GM23338 (cell line): ENCODE data around the gene FBXL17. TPM values are rescaled to one million over a fixed set of nuclear protein-coding genes. Genes with fewer than 3 reads are reported as not detected.

ENCODE experiments used
- ATAC-seq: fragments of 200-7000 bp; cut with Tn5 transposase; 3 replicates; pipeline ENCODE4 v1.9.1; 2020
- DNase-seq: peaks from one replicate; pipeline ENCODE4 v3.0.0-alpha.2; 2015; ENCODE audit warnings: low spot score
- H2AFZ ChIP-seq: fragments of 200-600 bp; sonication (generic); 2 replicates; pipeline ENCODE4 v1.8.0; 2016; ENCODE audit warnings: antibody characterized with exemption, mild to moderate bottlenecking, moderate library complexity
- H3F3A ChIP-seq: fragments of 200-600 bp; sonication (generic); replicated peaks from 2 replicates; pipeline ENCODE4 v1.8.0; 2017; ENCODE audit warnings: antibody characterized with exemption, mixed run types, low read depth
- H3K27ac ChIP-seq: fragments of 200-600 bp; sonication (generic); 2 replicates; pipeline ENCODE4 v1.6.1; 2016; ENCODE audit warnings: low read depth
- H3K27me3 ChIP-seq: fragments of 200-600 bp; sonication (generic); 2 replicates; pipeline ENCODE4 v1.8.0; 2016; ENCODE audit warnings: mild to moderate bottlenecking, mixed run types, moderate library complexity; ENCODE audit not compliant: insufficient read depth
- H3K36me3 ChIP-seq: fragments of 200-600 bp; sonication (generic); 2 replicates; pipeline ENCODE4 v1.8.0; 2016; ENCODE audit warnings: mild to moderate bottlenecking; ENCODE audit not compliant: insufficient read depth
- H3K4me1 ChIP-seq: fragments of 200-600 bp; sonication (generic); 2 replicates; pipeline ENCODE4 v1.8.0; 2016; ENCODE audit warnings: mild to moderate bottlenecking, moderate library complexity; ENCODE audit not compliant: insufficient read depth
- H3K4me2 ChIP-seq: fragments of 200-600 bp; sonication (generic); 2 replicates; pipeline ENCODE4 v1.7.1; 2017; ENCODE audit warnings: mixed run types
- H3K4me3 ChIP-seq: fragments of 200-600 bp; sonication (generic); 2 replicates; pipeline ENCODE4 v1.6.1; 2016; ENCODE audit warnings: mixed run types
- H3K79me2 ChIP-seq: fragments of 200-600 bp; sonication (generic); replicated peaks from 2 replicates; pipeline ENCODE4 v1.8.0; 2017; ENCODE audit warnings: mild to moderate bottlenecking; ENCODE audit not compliant: insufficient read depth
- H3K9me2 ChIP-seq: fragments of 200-600 bp; sonication (generic); 2 replicates; pipeline ENCODE4 v1.8.0; 2017; ENCODE audit not compliant: insufficient read depth
- H4K20me1 ChIP-seq: fragments of 200-600 bp; sonication (generic); replicated peaks from 2 replicates; pipeline ENCODE4 v1.8.0; 2017; ENCODE audit warnings: mild to moderate bottlenecking; ENCODE audit not compliant: insufficient read depth
- H3K27ac Mint-ChIP-seq: 2 replicates; pipeline ENCODE4 v1.8.0; 2020; ENCODE audit warnings: inconsistent platforms, mild to moderate bottlenecking, moderate library complexity, mixed read lengths
- H3K27me3 Mint-ChIP-seq: 3 replicates; pipeline ENCODE4 v1.8.0; 2022; ENCODE audit warnings: low read depth, mild to moderate bottlenecking, moderate library complexity, mixed read lengths, inconsistent platforms; ENCODE audit not compliant: insufficient read depth, poor library complexity
- H3K36me3 Mint-ChIP-seq: 3 replicates; pipeline ENCODE4 v1.8.0; 2021; ENCODE audit warnings: low read depth, mild to moderate bottlenecking, inconsistent platforms, moderate library complexity, mixed read lengths
- H3K4me1 Mint-ChIP-seq: 3 replicates; pipeline ENCODE4 v1.8.0; 2020; ENCODE audit warnings: mild to moderate bottlenecking, inconsistent platforms, mixed read lengths
- H3K4me3 Mint-ChIP-seq: 3 replicates; pipeline ENCODE4 v1.8.0; 2021; ENCODE audit warnings: moderate library complexity, mild to moderate bottlenecking, inconsistent platforms, mixed read lengths
- H3K9me3 Mint-ChIP-seq: 3 replicates; pipeline ENCODE4 v1.8.0; 2020; ENCODE audit warnings: moderate library complexity, mild to moderate bottlenecking, inconsistent platforms, mixed read lengths
- CREB1 ChIP-seq: fragments of 250-450 bp; sonication (Bioruptor Pico); IDR thresholded peaks from 2 replicates; pipeline ENCODE4 v1.5.0; 2020; ENCODE audit warnings: low read depth, mild to moderate bottlenecking, moderate library complexity
- CTCF ChIP-seq, 2 experiments: fragments of 200-600 bp in 1 of 2; sonication (generic) in 1 of 2; conservative IDR thresholded peaks; 2 replicates each; pipeline versions ENCODE4 v1.5.1 to v1.6.1; 2016 to 2017; ENCODE audit warnings: antibody characterized with exemption in 2 of 2, low read depth in 2 of 2, mild to moderate bottlenecking in 2 of 2, moderate library complexity in 1 of 2
- ETS1 ChIP-seq: IDR thresholded peaks from 2 replicates; pipeline ENCODE4 v1.6.1; 2016; ENCODE audit warnings: antibody characterized with exemption
- EZH2 ChIP-seq: fragments of 200-600 bp; sonication (generic); IDR thresholded peaks from one replicate; pipeline ENCODE4 v1.8.0; 2017; ENCODE audit warnings: antibody characterized with exemption, mild to moderate bottlenecking, low read depth; ENCODE audit not compliant: unreplicated experiment
- EZH2phosphoT487 ChIP-seq: fragments of 200-600 bp; sonication (generic); IDR thresholded peaks from one replicate; pipeline ENCODE4 v1.8.1; 2018; ENCODE audit warnings: antibody characterized with exemption; ENCODE audit not compliant: unreplicated experiment
- JUNB ChIP-seq: IDR thresholded peaks from one replicate; pipeline ENCODE4 v1.6.1; 2016; ENCODE audit warnings: antibody characterized with exemption; ENCODE audit not compliant: unreplicated experiment
- NANOG ChIP-seq: IDR thresholded peaks from 2 replicates; pipeline ENCODE4 v1.6.1; 2016; ENCODE audit warnings: antibody characterized with exemption, borderline replicate concordance
- POLR2AphosphoS5 ChIP-seq: IDR thresholded peaks from 2 replicates; pipeline ENCODE4 v1.6.1; 2016; ENCODE audit warnings: antibody characterized with exemption, low read depth
- REST ChIP-seq: IDR thresholded peaks from one replicate; pipeline ENCODE4 v1.6.1; 2018; ENCODE audit warnings: antibody characterized with exemption; ENCODE audit not compliant: unreplicated experiment
- STAT1 ChIP-seq: IDR thresholded peaks from one replicate; pipeline ENCODE4 v1.6.1; 2016; ENCODE audit warnings: antibody characterized with exemption; ENCODE audit not compliant: unreplicated experiment
- ZNF114 ChIP-seq: fragments of 250-450 bp; sonication (Bioruptor Pico); IDR thresholded peaks from 2 replicates; pipeline ENCODE4 v1.5.0; 2020; ENCODE audit warnings: mild to moderate bottlenecking, moderate library complexity
- ZNF331 ChIP-seq: fragments of 250-450 bp; sonication (Bioruptor Pico); IDR thresholded peaks from 2 replicates; pipeline ENCODE4 v1.5.0; 2020; ENCODE audit warnings: low read depth, mild to moderate bottlenecking, moderate library complexity
- ZNF462 ChIP-seq: fragments of 250-450 bp; sonication (Bioruptor Pico); IDR thresholded peaks from 2 replicates; pipeline ENCODE4 v1.5.0; 2020; ENCODE audit warnings: mild to moderate bottlenecking, moderate library complexity
- polyA plus RNA-seq: library from polyadenylated mRNA; unstranded; fragments of >200 nt; fragmentation: Nextera tagmentation; extraction: Ambion mirVana; gene quantifications from 2 replicates; pipeline ENCODE4 v1.2.1, GENCODE V29; 2016
- total RNA-seq: library from RNA; depleted of rRNA; stranded (reverse); fragments of >200 nt; shearing (Covaris generic); gene quantifications from 2 replicates; pipeline ENCODE4 v1.2.3, GENCODE V29; 2014

Gene FBXL17
- total and polyA plus RNA-seq, 2 experiments from 2014 or later: 2.0 to 2.7 TPM

- peak overlapping the region; percentile 52 for H2AFZ ChIP-seq
- peaks cover 26% of the 10 kb centered on the region for H3K4me1 ChIP-seq
- Mint-ChIP-seq H3K36me3 (no peaks in the 10 kb centered on the region), H3K27ac (peak overlapping the region; percentile 87), H3K27me3 (peaks cover 2% of the 10 kb centered on the region), H3K9me3 (no peaks in the 10 kb centered on the region; the same call in 2 of the 3 replicates), H3K4me3 (no peak overlapping the region), H3K4me1 (peaks cover 26% of the 10 kb centered on the region)
- ATAC-seq (peak; percentile 86), DNase-seq (no peak)
- no peak overlapping the region for H3K4me2 ChIP-seq
- H3K27me3 ChIP-seq: no peaks in the 10 kb centered on the region
- H3K4me3 ChIP-seq: no peak overlapping the region
- H3K9me2 ChIP-seq: no peaks in the 10 kb centered on the region
- H3K27ac ChIP-seq: no peak overlapping the region
- no peaks in the 10 kb centered on the region for H4K20me1 ChIP-seq
- no peaks in the 10 kb centered on the region for H3K36me3 ChIP-seq
- TF ChIP-seq EZH2phosphoT487 (no peak), POLR2AphosphoS5 (no peak), JUNB (no peak), ZNF114 (no peak), ETS1 (no peak), CTCF (conservative IDR thresholded peaks at IDR 0.05; ENCODE audit: low read depth in 2 of 2) (no peak), CREB1 (CRISPR knock-in tag) (no peak), ZNF331 (CRISPR knock-in tag) (no peak), EZH2 (no peak), ZNF462 (CRISPR knock-in tag) (no peak), NANOG (no peak), REST (no peak), STAT1 (no peak)
- H3F3A ChIP-seq: no peaks in the 10 kb centered on the region
- H3K79me2 ChIP-seq: no peaks in the 10 kb centered on the region
These were observed 280.1 kb downstream of the FBXL17 start for GRCh38 chr5:108101821-108102220.
